AG10803 (cell line): Measurements from ENCODE around the gene OBSCN.

ENCODE experiments used
- DNase-seq: peaks from one replicate; pipeline ENCODE4 v3.0.0; 2010; ENCODE audit warnings: low read depth
- H3K4me3 ChIP-seq: 2 replicates; pipeline ENCODE4 v1.5.1; 2011; ENCODE audit warnings: mild to moderate bottlenecking, low read length, control low read depth
- TF ChIP-seq, protein P1 (sequence below): conservative IDR thresholded peaks from 2 replicates; pipeline ENCODE4 v1.5.1; 2011; ENCODE audit warnings: mild to moderate bottlenecking, low read length, control low read depth, inconsistent platforms

OBSCN gene

DNA sequence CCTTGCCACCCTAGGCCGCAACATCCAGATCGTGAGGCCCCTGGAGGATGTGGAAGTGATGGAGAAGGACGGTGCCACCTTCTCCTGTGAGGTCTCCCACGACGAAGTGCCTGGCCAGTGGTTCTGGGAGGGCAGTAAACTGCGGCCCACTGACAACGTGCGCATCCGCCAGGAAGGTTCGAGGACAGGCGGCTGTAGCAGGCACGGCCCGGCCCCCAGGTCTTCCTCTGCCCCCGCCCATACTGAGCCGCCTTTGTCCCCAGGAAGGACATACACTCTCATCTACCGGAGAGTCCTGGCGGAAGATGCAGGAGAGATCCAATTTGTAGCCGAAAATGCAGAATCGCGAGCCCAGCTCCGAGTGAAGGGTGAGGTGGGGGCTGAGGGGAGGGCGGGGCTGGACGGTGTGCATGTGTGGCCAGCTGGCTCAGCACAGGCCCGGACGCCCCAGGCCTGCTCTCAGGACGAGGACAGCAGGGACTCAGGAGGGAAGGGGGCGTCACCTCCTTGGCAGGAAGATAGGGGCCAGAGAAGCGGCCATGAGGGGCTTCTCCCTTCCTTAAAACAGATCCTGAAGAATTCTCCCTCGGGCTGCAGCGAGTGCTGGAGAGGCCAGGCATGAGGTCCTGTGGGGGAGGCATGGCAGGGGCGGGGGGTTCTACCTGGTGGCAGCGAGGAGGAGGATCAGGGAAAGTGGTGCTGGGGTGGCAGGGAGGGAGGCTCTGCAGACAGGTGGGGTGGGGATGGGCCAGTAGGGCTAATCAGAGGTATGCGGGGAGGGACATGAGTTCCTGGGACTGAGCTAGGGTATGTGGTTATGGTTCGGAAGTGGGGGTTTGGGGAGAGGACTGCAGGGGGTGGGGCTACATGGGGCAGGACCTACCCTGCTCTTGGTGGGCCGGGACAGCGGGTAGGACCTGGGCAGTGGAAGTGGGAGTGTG, 69.9 kb downstream of the OBSCN start:
- TF ChIP-seq, protein P1, sequence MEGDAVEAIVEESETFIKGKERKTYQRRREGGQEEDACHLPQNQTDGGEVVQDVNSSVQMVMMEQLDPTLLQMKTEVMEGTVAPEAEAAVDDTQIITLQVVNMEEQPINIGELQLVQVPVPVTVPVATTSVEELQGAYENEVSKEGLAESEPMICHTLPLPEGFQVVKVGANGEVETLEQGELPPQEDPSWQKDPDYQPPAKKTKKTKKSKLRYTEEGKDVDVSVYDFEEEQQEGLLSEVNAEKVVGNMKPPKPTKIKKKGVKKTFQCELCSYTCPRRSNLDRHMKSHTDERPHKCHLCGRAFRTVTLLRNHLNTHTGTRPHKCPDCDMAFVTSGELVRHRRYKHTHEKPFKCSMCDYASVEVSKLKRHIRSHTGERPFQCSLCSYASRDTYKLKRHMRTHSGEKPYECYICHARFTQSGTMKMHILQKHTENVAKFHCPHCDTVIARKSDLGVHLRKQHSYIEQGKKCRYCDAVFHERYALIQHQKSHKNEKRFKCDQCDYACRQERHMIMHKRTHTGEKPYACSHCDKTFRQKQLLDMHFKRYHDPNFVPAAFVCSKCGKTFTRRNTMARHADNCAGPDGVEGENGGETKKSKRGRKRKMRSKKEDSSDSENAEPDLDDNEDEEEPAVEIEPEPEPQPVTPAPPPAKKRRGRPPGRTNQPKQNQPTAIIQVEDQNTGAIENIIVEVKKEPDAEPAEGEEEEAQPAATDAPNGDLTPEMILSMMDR: no peak
- H3K4me3 ChIP-seq: no peak overlapping the region
- no peak for DNase-seq

DNA sequence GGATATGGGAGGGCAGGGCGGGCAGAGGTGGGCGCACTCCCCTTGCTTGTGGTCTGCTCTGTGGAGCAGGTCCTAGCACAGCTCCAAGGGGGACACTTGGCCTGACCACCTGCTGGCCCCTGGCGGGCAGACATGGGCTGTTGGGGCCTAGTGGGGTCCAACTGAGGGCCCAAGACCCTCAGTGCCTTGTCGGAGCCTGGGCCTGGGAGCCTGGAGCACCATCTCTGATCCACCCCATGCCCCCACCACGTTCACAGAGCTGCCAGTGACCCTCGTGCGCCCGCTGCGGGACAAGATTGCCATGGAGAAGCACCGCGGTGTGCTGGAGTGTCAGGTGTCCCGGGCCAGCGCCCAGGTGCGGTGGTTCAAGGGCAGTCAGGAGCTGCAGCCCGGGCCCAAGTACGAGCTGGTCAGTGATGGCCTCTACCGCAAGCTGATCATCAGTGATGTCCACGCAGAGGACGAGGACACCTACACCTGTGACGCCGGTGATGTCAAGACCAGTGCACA, 70.6 kb downstream of the OBSCN start:
- no peak for DNase-seq
- TF ChIP-seq, protein P1: no peak
- H3K4me3 ChIP-seq: no peak overlapping the region

DNA sequence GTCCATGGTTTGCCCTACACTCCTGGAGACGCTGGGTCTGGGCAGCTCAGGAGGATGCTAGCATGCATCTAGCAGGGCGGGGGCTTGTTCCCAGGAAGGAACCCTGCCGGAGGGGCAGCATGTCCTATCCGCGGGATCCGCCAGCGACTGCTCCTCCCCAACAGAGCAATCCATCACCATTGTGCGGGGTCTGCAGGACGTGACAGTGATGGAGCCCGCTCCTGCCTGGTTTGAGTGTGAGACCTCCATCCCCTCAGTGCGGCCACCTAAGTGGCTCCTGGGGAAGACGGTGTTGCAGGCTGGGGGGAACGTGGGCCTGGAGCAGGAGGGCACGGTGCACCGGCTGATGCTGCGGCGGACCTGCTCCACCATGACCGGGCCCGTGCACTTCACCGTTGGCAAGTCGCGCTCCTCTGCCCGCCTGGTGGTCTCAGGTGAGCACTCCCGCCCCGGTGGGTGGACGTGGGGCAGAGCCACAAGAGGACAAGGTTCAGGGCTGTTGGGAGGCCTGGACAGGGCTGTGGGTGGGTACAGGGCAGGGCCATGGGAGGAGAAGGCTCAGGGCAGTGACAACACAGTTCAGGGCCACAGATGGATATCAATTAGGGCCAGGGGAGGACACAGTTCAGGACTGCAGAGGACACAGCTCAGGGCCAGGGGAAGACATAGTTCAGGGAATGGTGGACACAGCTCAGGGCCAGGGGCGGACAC, 71.3 kb downstream of the OBSCN start:
- DNase-seq: no peak
- H3K4me3 ChIP-seq: no peak overlapping the region
- TF ChIP-seq, protein P1: no peak

DNA sequence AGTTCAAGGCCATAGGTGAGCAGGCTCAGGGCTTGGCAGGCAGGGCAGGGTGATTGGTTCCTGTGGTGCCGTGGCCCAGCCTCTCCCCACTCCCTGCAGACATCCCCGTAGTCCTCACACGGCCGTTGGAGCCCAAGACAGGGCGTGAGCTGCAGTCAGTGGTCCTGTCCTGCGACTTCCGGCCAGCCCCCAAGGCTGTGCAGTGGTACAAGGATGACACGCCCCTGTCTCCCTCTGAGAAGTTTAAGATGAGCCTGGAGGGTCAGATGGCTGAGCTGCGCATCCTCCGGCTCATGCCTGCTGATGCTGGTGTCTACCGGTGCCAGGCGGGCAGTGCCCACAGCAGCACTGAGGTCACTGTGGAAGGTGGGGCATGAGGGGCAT, 71.9 kb downstream of the OBSCN start:
- no peak for DNase-seq
- TF ChIP-seq, protein P1: no peak
- no peak overlapping the region for H3K4me3 ChIP-seq

DNA sequence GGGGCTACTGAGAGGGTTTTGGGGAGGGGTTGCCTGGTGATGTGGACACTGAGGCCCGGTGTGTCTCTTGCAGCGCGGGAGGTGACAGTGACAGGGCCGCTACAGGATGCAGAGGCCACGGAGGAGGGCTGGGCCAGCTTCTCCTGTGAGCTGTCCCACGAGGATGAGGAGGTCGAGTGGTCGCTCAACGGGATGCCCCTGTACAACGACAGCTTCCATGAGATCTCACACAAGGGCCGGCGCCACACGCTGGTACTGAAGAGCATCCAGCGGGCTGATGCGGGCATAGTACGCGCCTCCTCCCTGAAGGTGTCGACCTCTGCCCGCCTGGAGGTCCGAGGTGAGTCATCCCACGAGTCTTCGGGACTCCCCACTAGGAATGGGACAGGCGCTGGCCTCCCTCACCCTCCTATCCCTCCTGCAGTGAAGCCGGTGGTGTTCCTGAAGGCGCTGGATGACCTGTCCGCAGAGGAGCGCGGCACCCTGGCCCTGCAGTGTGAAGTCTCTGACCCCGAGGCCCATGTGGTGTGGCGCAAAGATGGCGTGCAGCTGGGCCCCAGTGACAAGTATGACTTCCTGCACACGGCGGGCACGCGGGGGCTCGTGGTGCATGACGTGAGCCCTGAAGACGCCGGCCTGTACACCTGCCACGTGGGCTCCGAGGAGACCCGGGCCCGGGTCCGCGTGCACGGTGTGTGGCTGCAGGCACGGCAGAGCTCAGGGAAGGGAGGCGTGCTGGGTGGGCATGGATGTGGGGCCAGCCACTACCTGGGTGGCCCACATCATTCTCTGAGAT, 72.5 kb downstream of the OBSCN start:
- TF ChIP-seq, protein P1: no peak
- no peak overlapping the region for H3K4me3 ChIP-seq
- no peak for DNase-seq

DNA sequence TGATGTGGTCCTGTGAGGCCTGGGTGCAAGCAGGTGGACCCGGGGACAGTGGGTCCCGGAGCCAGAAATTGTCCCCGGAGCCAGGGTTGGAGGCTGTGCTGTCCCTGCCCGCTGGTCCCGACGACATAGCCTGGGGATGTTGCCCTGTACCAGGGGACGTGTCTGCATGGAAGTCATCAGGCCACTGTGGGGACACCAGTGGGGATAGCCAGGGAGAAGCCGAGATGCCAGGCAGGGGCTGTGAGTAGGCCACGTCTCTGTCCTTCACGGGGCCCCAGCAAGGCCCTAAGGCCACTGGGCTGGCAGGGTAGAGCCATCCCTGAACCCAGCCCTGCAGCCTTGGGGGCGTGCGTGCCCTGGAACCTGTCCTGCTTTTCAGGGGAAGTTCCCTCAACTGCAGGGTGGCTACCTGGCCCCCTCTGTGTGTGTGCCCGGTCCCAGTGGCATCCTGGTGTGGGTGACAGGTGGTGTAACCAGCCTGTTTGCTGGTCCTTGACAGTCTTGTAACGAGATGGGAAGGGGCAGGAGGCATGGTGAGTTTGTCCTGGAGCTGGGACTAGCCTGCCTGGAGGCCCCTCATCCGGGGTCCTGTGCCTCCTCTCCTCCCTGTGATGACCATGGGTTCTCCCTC, 73.2 kb downstream of the OBSCN start:
- TF ChIP-seq, protein P1: no peak
- no peak overlapping the region for H3K4me3 ChIP-seq
- no peak for DNase-seq
